NOMO-1 treated with dmso at 0.1 percent for 144 hours (cell line): ENCODE data around the gene CACNA1B.
"Not testable (repeated sequence)": the region's sequence is repeated elsewhere in the genome, so short reads cannot be mapped to it uniquely, and the experiment has no call there.

ENCODE experiments used
- DNase-seq: peaks from one replicate; lab custom pipeline; 2025; ENCODE audit not compliant: unreplicated experiment; lab: John Stamatoyannopoulos, UW

Gene CACNA1B

DNA sequence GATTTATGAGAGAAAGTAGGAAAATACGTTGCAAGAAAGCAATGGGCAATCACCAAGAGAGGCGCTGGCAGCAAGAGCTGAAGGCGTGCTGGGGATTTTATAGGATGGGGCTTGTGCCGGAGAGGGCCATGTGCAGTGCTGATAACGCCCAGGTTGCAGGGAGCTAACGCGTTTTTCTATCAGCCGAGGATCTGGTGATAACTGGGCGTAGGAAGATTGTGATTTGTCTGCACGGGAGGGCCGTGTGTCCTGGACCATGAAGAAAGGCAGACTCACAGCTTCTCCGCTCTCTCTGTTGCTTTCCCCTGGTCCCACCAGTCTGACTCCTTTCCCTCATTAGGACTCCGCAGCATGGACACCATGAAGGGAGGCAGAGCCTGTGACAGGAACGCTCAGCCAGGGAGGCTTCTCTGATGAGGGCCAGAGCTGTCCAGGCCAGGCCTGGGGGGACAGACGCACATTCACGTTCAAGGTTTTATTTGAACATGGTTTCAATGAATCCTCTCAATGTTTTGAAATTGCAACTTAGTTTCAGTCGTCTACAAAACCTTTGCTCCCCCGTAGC lies 11.9 kb upstream of the CACNA1B start:
- no peak for DNase-seq

DNA sequence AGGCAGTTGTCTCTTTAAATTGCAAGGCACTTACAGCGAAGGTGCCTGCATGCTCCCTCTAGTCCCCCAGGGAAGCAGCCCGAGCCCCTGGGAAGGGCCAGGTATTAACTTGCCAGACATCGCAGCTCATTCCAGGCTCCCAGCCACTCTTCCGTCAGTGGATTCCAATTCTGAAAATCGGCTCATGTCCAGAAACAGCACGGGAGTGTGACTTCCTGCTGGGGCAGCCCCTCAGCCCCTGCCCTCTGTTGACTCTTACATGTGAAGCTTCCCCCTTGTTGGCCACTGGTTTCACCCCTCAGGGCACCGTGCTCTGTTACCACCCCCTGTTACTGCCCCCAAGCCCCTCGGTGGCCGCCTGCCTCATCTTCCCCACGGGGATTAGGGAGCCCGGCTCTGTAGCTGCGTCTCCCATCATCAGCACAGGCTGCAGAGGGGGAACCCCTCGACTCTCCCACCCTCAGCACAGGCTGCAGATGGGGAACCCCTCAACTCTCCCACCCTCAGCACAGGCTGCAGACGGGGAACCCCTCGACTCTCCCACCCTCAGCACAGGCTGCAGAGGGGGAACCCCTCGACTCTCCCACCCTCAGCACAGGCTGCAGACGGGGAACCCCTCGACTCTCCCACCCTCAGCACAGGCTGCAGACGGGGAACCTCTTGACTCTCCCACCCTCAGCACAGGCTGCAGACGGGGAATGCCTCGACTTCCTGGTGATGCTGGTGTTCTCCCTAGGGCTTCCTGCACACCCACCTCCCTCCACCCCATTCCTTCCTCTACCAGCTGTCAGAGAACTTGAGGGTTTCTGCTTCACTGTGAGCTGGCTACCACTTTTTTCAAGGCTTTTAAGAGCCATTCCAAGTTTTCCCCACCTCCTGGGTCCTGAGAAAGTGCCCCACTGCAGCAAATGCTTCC lies 11.1 kb upstream of the CACNA1B start:
- DNase-seq = no peak

DNA sequence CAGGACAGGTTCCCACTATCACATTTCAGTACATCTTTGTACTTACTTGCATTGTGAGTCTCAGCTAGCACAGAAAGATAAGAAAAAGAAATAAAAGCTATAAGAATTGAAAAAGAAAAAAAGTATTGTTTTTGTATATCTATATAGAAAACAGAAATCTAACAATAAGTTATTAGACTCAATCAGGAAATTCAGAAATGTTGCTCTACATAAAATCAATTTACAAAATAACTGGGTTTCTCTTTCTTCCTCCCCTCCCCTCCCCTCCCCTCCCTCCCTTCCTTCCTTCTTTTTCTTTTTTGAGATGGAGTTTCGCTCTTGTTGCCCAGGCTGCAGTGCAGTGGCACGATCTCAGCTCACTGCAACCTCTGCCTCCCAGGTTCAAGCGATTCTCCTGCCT lies 7.2 kb upstream of the CACNA1B start:
- no peak for DNase-seq

DNA sequence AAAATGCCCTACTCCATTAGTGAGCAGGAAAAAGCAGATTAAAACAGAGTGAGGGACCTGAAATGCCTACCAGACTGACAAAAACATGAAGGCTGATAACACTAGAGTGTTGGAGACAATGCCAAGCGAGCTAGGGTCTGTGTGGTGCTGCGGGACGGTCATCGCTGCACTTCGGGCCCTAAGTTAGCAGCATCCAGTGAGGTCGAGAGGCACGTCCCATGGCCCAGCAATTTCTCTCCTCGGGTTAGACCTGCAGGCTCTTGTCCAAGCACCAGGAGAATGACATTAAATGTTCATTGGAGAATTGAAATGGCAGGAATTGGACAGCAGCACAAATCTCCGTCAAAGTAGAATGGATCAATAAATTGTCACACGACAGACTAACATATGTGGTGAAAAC lies 5.3 kb upstream of the CACNA1B start:
- no peak for DNase-seq

DNA sequence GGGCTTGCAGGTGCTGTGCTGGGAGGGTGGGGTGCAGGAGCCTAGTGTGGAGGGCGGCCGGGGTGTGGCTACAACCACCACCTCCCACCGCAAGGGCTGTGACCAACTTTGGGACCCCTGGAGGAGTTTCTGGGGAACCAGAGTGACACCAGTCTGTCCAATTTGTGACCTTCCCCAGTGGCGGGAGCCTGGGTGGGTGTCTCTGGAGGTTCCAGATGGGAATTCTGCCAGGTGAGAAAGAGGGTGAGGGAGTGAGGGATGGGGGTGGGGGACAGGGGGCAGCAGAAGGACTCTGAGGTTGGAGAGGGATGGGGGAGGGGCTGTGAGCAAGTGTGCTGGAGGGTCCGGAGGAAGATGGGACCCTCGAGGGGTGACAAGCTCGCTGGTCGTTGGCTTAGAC lies 4.2 kb upstream of the CACNA1B start:
- DNase-seq = no peak

DNA sequence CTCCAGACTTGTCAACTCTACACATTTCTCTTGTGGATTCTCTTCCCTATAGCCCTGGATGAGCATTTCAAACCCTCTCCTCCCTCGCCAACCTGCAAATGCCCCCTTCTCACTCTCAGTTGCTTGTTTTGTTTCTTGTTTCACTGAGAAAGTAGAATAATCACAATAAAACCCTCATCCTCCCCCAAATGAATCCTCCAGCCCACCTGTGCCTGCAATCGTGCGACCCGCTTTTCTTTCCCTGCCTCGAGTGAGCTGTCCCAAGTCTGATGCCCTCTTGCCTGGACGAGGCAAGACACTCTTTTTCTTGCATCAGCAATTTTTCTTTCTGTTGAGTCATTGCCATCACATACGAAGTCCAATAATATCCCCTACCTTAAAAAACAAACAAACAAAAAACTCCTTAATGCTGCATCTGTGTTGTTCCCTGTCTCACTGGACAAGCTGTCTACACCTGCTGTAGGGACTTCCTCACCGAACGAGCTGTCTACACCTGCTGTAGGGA lies 3.7 kb upstream of the CACNA1B start:
- DNase-seq = no peak

DNA sequence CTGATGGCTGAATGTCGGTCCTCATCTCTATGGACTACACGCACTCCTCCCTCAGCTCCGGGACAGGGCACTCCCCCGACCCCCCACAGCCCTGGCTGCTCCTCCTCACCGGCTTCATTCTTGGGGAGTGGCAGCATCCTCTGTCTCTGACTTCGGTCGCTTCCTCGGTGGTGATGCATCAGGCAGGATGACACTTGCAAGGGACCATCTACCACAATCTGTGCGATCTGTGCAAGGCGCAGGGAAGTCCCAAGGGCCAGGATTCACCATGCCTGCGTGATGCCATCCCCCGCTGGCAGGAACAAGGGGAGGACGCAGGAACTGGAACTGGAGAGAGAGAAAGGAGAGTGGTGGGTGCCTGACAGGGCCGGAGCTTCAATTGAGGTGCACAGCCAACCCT lies 2.2 kb upstream of the CACNA1B start:
- no peak for DNase-seq

DNA sequence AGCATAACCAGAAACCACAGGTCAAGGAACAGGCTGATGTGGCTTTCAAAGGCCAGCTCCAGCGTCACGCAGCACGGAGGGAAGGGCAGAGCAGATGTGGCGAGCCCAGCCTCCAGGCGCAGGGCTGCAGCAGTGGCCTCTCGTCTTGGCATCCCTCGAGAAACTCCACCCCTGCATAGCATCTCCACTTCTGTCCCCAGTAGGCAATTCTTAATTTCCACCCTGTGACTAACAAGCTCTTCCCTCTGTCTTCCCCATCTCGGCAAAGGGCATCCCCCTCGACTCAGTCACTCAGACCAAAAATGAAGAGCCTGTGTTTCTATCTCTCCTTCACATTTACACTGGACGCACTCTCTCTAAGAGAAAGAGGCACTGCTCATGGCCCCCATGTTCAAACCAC lies 1.7 kb upstream of the CACNA1B start:
- no peak for DNase-seq

DNA sequence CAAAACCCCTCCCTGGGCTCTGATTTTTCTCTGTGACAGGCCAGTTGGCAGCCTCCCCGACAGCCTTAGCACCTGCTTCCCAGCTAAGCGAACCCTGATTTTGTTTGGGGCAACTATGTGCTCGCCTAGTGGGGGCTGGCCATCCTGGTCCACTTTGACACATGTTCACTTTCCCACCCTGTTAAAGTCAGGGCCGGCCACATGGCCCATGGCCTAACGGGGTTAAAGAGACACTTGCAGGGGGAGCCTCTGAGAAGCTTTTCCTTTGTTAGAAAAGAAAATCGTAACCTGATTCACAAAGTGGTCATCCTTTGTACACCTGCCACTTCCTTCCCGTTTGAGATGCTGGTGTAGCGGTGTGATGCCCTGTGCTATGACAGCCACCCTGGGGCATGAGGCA lies 1.3 kb upstream of the CACNA1B start:
- DNase-seq = no peak

DNA sequence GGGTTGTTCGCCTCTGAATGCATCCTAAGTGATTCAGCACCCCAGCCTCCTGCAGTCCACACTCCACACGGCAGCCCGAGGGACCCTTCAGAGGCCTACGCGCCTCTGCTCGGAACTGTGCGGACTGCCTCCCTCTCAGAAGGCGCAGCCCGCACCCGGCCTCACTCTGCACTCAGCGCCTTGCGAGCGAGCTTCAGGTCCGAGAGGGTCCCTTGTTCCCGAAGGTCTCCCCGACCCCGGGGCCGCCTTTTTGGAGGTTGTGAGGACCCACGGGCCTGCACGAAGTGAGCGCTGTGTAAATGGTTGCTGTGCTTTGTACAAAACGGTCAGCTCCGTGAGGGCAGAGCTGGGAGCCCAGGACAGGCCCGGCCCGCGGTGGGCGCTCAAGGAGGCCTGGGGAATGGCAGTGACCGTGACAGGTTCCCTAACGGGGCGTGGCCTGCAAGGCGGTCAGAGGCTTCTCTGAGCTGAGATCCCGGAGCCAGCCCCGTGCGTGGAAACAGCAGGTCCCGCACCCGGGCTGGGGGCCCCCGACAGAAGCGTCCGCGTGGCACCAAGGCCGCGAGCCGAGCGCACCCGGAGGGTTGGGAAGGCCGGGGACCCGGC lies 698 bp upstream of the CACNA1B start:
- DNase-seq = no peak

DNA sequence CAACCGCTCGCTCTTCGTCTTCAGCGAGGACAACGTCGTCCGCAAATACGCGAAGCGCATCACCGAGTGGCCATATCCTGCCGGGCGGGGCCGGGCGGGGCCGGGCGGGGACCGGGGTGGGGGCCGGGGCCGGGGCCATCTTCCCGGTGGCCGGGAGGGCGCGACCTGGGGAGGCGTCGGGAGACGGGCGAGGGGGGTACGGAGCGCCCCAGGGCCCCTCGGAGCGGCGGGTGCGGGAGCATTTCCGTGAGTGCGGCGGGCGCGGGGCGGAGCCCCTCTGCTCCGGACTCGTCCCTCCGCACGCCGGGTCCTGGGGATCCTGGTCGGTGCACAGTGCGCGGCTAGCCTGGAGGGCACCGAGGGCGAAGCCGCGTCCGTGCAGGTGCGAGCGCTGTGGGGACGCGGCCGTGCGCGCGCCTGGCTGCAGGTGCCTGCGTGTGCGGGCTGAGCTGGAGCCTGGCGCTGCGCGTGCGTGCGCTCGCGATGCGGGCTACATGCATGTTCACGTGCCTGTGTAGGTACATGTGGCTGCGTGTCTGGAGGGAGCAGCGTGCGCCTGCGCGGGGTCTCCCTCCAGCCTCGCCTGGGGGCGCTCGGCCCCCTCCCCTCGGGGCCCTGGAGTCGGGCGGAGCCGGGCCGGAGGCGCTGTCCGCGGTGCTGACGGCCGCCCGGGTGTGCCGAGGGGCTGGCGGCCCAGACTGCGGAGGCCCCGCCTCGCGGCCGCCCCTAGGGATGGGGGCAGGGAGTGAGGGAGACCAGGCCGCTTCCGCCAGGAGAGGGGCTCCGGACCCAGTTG lies 762 bp downstream of the CACNA1B start:
- DNase-seq = no peak

DNA sequence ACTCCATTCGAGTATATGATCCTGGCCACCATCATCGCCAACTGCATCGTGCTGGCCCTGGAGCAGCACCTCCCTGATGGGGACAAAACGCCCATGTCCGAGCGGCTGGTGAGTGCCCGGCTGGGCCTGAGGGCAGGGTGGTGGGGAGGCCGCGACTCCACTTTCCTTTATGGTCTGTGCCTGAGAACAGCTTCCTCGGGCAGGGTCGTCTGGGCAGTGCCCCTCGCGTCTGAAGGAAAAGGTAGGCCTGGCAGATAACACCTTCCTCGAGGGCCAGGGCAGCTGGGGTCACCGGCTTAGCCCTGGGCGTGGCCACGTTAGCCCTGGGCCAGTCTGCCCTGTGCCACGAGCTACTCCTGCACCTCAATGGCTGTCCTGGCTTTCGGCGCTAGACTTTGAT lies 1.5 kb downstream of the CACNA1B start:
- DNase-seq = no peak

DNA sequence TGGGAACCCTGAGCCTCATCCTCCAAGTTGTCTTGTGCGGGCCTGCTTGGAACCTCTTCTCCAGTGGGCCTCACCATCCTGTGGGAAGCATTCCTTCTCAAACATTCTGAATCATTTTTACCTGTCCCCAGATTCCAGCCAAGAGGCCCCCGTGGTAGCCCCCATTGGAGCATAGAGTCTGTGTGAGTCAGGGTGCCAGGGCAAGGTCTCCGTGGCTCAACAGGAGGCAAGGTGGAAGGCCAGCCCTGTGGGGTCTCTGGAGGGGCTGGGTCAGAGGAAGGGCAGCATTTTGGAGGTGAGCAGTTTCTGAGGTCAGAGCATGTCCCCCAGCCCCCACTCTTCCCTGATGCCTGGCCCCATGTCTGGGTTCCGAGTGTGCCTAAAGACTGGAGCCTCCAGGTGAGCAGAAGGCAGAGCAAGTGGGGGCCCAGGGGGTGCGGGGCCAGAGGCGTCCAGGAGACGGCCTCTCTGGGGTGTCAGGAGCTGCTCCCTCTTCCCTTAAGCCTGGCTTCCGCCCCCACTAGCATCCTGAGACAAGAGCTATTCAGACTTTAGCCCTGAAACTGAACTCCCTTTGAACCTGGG lies 2.1 kb downstream of the CACNA1B start:
- DNase-seq = no peak

DNA sequence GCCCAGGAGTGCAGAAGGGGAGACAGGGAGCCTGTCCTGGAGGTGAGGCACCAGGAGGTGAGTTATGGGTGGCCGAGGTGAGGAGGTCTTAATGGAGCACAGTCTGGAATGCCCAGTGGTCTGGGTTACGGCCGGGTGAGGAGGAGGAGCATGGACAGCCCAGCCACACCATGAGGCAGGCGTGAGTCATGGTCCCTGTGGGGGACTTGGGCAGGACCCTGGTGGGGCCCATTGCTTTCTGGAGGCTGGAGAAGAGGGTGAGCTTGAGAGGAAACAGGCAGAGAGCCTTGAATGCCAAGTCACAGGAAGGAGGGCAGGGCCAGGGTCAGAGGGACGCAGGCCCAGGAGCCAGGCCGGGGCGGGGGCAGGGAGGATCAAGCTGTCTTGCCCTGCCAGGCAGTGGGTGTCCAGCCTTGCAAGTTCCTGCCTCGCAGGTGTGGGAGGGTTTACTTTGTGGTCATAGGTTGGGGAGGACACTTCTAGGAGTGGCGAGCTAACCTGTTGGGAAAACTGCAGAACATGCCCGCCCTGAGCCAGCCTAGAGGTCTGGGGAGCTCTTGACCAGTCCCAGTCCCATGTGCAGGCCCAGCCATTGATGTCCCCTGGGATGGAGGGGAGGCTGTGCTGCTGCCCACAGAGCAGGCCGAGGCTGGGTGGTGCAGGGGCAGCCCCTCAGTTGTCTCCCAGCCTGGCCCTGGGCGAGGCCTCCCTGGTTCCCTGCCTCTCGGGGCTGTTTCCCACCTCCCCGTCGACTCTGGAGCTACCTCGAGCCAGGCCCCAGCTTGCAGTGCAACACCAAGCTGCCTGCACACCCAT lies 2.8 kb downstream of the CACNA1B start:
- DNase-seq = no peak

DNA sequence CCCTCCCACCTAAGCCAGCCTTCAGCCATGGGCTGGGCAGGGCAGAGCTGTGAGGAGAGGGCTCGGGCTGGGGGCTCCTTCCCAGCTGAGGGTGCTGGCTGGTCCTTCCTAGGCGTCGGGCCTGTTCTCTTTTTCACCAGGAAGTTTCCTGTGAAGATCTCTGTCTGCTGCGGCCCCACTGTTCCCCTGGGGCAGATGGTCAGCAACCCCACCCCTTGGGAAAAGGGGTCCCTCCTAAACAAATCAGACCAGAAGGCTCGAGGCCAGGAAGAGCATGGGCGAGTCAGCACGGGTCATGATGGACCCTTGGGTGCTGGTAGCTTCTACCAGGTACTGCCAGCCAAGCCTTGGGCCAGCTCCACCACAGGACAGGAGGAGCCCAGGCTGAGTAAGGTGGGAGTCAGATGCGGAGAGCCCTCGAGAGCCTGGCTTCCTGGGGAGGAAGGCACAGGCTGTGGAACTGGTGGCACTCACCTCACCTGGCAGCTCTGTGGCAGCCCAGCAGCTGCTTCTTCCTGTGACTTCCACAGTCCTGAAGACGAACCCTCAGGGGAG lies 3.5 kb downstream of the CACNA1B start:
- no peak for DNase-seq

DNA sequence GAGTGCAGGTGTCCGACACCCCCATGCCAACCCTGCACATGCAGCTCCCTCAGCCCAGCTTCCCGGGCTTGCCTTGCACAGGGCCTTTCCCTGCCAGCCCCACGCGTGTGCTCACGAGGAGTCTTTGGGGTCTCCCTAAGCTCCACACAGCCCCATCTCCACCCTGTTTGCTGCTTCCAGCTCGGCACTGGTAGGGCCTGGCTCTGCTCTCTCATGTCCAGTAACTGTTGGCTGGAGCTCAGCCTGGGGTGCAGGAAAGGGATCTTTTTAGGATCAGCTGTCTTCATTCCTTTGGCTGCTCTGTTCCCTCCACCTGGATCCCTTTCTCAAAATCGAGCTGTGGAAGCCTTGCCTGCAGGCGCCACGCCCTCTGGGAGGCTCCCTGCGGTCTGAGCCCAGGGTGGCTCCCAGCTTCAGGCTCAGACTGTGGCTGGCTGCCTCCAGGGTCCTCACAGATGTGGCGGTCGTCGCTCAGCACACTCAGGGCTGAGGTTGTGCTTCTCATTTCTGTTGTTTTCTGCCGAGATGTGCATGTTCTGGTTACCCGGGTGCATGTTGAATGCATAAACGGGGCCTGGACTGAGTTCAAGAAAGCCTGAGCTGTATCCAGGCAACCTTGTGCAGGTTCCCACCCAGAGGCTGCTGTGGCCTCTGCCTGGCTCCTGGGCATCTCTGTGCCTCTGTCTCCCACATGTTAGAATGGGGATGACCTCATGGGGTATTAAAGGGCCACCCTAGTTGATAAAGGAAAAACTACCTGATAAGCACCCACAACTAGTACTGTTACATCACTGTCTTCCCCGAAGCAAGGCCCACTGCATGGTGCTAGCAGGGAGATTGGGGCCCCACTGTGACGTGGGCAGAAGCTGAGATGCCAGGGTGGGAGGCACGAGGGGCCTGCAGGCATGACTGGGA lies 4.3 kb downstream of the CACNA1B start:
- no peak for DNase-seq

DNA sequence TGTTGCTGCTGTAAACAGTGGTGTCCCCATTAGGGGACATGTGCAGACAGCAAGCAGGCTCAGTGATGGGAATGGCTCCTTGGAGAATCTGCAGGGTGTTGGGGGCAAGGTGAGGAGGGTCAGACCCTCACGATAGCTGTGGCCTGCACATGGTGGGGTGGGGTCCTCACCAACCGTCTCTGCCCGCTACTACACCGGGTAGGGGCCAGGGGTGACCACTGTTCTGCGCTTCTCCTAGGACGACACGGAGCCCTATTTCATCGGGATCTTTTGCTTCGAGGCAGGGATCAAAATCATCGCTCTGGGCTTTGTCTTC lies 4.9 kb downstream of the CACNA1B start:
- DNase-seq = no peak

DNA sequence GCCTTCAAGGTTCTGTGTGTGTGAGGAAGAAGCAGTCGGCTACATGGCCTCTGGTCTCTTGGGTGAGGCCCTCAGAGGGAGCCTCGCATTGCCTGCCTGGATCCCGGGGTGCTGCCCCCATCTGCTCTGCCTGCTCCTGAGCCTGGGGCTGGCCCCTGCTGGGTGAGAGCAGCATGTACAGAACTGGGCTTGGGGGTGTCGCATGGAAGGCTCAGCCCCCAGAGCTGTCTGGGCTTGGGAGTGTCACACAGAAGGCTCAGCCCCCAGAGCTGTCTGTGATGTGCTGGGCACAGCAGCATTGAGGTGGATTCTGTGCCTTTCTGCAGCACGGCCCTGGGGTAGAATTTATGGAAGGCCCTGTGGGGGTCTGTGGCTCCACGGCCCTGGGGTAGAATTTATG lies 6.4 kb downstream of the CACNA1B start:
- DNase-seq = not testable (repeated sequence)

DNA sequence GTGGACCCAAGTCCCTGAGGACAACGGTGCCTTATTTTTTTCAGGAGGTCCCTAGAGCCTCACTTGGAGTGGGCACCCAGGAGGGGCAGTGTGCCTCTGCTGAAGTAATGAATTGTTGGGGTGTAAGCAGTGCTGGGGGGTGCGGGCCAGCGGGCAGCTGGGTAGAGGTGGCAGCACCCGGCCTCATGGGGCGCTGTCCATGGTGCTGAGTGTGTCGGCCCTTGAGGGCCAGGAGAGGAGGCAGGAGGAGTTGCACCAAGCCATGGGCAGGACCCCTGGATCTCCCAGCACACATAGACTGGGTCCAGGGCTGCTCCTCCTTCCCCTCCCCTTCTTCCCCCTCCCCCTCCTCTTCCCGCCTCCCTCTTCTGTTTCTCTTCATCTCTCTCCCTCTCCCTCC lies 7.0 kb downstream of the CACNA1B start:
- not testable (repeated sequence) for DNase-seq
